H1 (cell line): ENCODE measurements around the gene RBM44. TPM values are rescaled to one million over a fixed set of nuclear protein-coding genes. Genes with fewer than 3 reads are reported as not detected.

ENCODE experiments used
- CTCF ChIA-PET: fragments of 300-600 bp; sonication (Branson Sonifier 250); formaldehyde crosslinking; loops from one replicate; lab custom pipeline; 2021; ENCODE audit not compliant: partially characterized antibody; lab: Charles Lee
- POLR2A ChIA-PET: fragments of 300-600 bp; sonication (Branson Sonifier 250); formaldehyde crosslinking; loops from one replicate; lab custom pipeline; 2021; ENCODE audit warnings: inconsistent platforms; ENCODE audit not compliant: partially characterized antibody; lab: Charles Lee
- DNase-seq, 2 experiments: peaks; one replicate each; pipeline versions ENCODE4 v3.0.0 to v3.0.0-alpha.2; 2010 to 2022; ENCODE audit warnings: low spot score in 2 of 2, low read depth in 1 of 2, mixed read lengths in 1 of 2
- FAIRE-seq: peaks from 2 replicates; lab custom pipeline; 2011; peaks lifted over from hg19 to GRCh38; lab: Jason Lieb, UNC
- H2AFZ ChIP-seq: 2 replicates; pipeline ENCODE4 v1.8.1; 2012; ENCODE audit warnings: low read length, inconsistent platforms
- H2AK5ac ChIP-seq: 2 replicates; pipeline ENCODE4 v1.6.1; 2013; ENCODE audit warnings: low read depth, low read length
- H2BK120ac ChIP-seq: replicated peaks from 2 replicates; pipeline ENCODE3; 2013; ENCODE audit warnings: low read depth, low read length, inconsistent platforms
- H2BK12ac ChIP-seq: 2 replicates; pipeline ENCODE4 v1.6.1; 2013; ENCODE audit warnings: low read depth, low read length
- H2BK15ac ChIP-seq: 2 replicates; pipeline ENCODE4 v1.6.1; 2013; ENCODE audit warnings: low read length
- H2BK20ac ChIP-seq: 2 replicates; pipeline ENCODE4 v1.6.1; 2013; ENCODE audit warnings: low read length
- H2BK5ac ChIP-seq: 2 replicates; pipeline ENCODE4 v1.6.1; 2013; ENCODE audit warnings: low read depth, low read length
- H3K14ac ChIP-seq: 2 replicates; pipeline ENCODE4 v1.6.1; 2013; ENCODE audit warnings: inconsistent platforms; ENCODE audit not compliant: insufficient read length
- H3K18ac ChIP-seq: 2 replicates; pipeline ENCODE4 v1.6.1; 2013; ENCODE audit warnings: low read length; ENCODE audit errors: extremely low read depth
- H3K23ac ChIP-seq: 2 replicates; pipeline ENCODE4 v1.6.1; 2013; ENCODE audit warnings: inconsistent platforms; ENCODE audit not compliant: insufficient read length
- H3K23me2 ChIP-seq: 2 replicates; pipeline ENCODE4 v1.6.1; 2013; ENCODE audit warnings: low read depth, low read length
- H3K27ac ChIP-seq: 2 replicates; pipeline ENCODE4 v1.6.1; 2011; ENCODE audit warnings: low read depth, low read length, inconsistent platforms
- H3K27me3 ChIP-seq, 4 experiments: replicated peaks in 1 of 4; 1 replicate in 1 of 4; 2 replicates in 3 of 4; pipeline versions ENCODE4 v1.6.1 to v1.8.1; 2011 to 2013; ENCODE audit warnings: low read length in 3 of 4, mild to moderate bottlenecking in 3 of 4, inconsistent platforms in 2 of 4, mixed read lengths in 2 of 4, moderate library complexity in 1 of 4; ENCODE audit not compliant: control insufficient read depth in 3 of 4, insufficient read depth in 3 of 4; ENCODE audit errors: extremely low read depth in 1 of 4
- H3K36me3 ChIP-seq, 4 experiments: 2 replicates each; pipeline versions ENCODE4 v1.6.1 to v1.8.1; 2011 to 2013; ENCODE audit warnings: mild to moderate bottlenecking in 4 of 4, low read length in 3 of 4, moderate library complexity in 2 of 4, control low read depth in 1 of 4, inconsistent platforms in 1 of 4; ENCODE audit not compliant: insufficient read depth in 4 of 4, control insufficient read depth in 2 of 4
- H3K4ac ChIP-seq: replicated peaks from 2 replicates; pipeline ENCODE3; 2013; ENCODE audit warnings: low read length, low read depth, mixed read lengths, inconsistent platforms; ENCODE audit not compliant: insufficient read length
- H3K4me1 ChIP-seq, 4 experiments: replicated peaks in 1 of 4; 1 replicate in 1 of 4; 2 replicates in 3 of 4; pipeline versions ENCODE4 v1.6.1 to v1.8.1; 2011 to 2013; ENCODE audit warnings: low read length in 3 of 4, inconsistent platforms in 2 of 4, mixed read lengths in 1 of 4; ENCODE audit not compliant: insufficient read depth in 4 of 4, control insufficient read depth in 3 of 4
- H3K4me2 ChIP-seq, 2 experiments: 2 replicates each; pipeline versions ENCODE4 v1.6.1 to v1.8.1; 2011 to 2013; ENCODE audit warnings: low read depth in 2 of 2, low read length in 2 of 2, control low read depth in 1 of 2, inconsistent platforms in 1 of 2, mild to moderate bottlenecking in 1 of 2; ENCODE audit not compliant: insufficient read depth in 1 of 2
- H3K4me3 ChIP-seq, 4 experiments: fragments of 200-600, 300-600 bp in 1 of 4; sonication (generic), shearing (Covaris generic), sonication (Bioruptor Twin) in 1 of 4; 2 replicates each; pipeline versions ENCODE4 v1.5.1 to v1.8.1; 2011 to 2016; ENCODE audit warnings: low read length in 4 of 4, low read depth in 3 of 4, control low read depth in 2 of 4, inconsistent platforms in 2 of 4, mild to moderate bottlenecking in 2 of 4, mixed read lengths in 1 of 4, moderate library complexity in 1 of 4; ENCODE audit not compliant: insufficient read depth in 2 of 4; ENCODE audit errors: extremely low read depth in 1 of 4
- H3K56ac ChIP-seq: replicated peaks from 2 replicates; pipeline ENCODE3; 2013; ENCODE audit warnings: low read depth, mild to moderate bottlenecking, mixed read lengths, low read length, inconsistent platforms; ENCODE audit not compliant: insufficient read length
- H3K79me1 ChIP-seq: 2 replicates; pipeline ENCODE4 v1.6.1; 2013; ENCODE audit warnings: low read depth, low read length, control low read depth
- H3K79me2 ChIP-seq, 2 experiments: 2 replicates each; pipeline versions ENCODE4 v1.6.1 to v1.8.1; 2012 to 2013; ENCODE audit warnings: low read length in 2 of 2, mild to moderate bottlenecking in 2 of 2, inconsistent platforms in 1 of 2; ENCODE audit not compliant: insufficient read depth in 2 of 2, control insufficient read depth in 1 of 2
- H3K9ac ChIP-seq, 4 experiments: replicated peaks in 1 of 4; 1 replicate in 1 of 4; 2 replicates in 3 of 4; pipeline versions ENCODE4 v1.6.1 to v1.8.1; 2011 to 2013; ENCODE audit warnings: low read depth in 3 of 4, low read length in 3 of 4, control low read depth in 2 of 4, mild to moderate bottlenecking in 2 of 4, moderate library complexity in 2 of 4, inconsistent platforms in 1 of 4; ENCODE audit errors: extremely low read depth in 1 of 4
- H3K9me3 ChIP-seq, 2 experiments: 2 replicates each; pipeline versions ENCODE4 v1.6.1 to v1.8.1; 2012 to 2013; ENCODE audit warnings: mild to moderate bottlenecking in 2 of 2, moderate library complexity in 2 of 2, control low read depth in 1 of 2, inconsistent platforms in 1 of 2, low read depth in 1 of 2, low read length in 1 of 2, mixed read lengths in 1 of 2; ENCODE audit not compliant: insufficient read depth in 2 of 2
- H4K20me1 ChIP-seq, 2 experiments: replicated peaks in 1 of 2; 2 replicates each; pipeline versions ENCODE3 to v1.8.1; 2011 to 2013; ENCODE audit warnings: inconsistent platforms in 2 of 2, low read length in 2 of 2, mild to moderate bottlenecking in 1 of 2; ENCODE audit not compliant: insufficient read depth in 2 of 2, control insufficient read depth in 1 of 2
- H4K5ac ChIP-seq: 2 replicates; pipeline ENCODE4 v1.6.1; 2013; ENCODE audit warnings: low read length, low read depth, mixed read lengths, inconsistent platforms; ENCODE audit not compliant: insufficient read length
- H4K8ac ChIP-seq: 2 replicates; pipeline ENCODE4 v1.8.0; 2013; ENCODE audit warnings: mild to moderate bottlenecking, moderate library complexity, low read length, inconsistent platforms; ENCODE audit not compliant: insufficient read depth; ENCODE audit errors: extremely low read depth
- H4K91ac ChIP-seq: replicated peaks from 2 replicates; pipeline ENCODE3; 2013; ENCODE audit warnings: low read length, mixed read lengths, inconsistent platforms; ENCODE audit not compliant: insufficient read length
- ATF2 ChIP-seq: IDR thresholded peaks from 2 replicates; pipeline ENCODE4 v1.6.1; 2012; ENCODE audit warnings: low read length, inconsistent platforms
- BRCA1 ChIP-seq: IDR thresholded peaks from 2 replicates; pipeline ENCODE4 v1.6.1; 2012; ENCODE audit warnings: low read depth, low read length, improper control_type of control experiment
- E2F6 ChIP-seq: IDR thresholded peaks from 2 replicates; pipeline ENCODE4 v1.6.1; 2012; ENCODE audit warnings: inconsistent platforms
- EP300 ChIP-seq, 2 experiments: IDR thresholded peaks; 1 replicate in 1 of 2; 2 replicates in 1 of 2; pipeline ENCODE4 v1.6.1; 2011 to 2012; ENCODE audit warnings: low read depth in 2 of 2, low read length in 2 of 2, mild to moderate bottlenecking in 2 of 2, borderline replicate concordance in 1 of 2, inconsistent platforms in 1 of 2, moderate library complexity in 1 of 2
- HDAC2 ChIP-seq, 2 experiments: fragments of 300-600 bp in 1 of 2; sonication (generic) in 1 of 2; IDR thresholded peaks; 2 replicates each; pipeline ENCODE4 v1.6.1; 2011 to 2012; ENCODE audit warnings: low read depth in 2 of 2, low read length in 2 of 2, mild to moderate bottlenecking in 2 of 2, moderate library complexity in 2 of 2, borderline replicate concordance in 1 of 2, inconsistent platforms in 1 of 2
- HDAC6 ChIP-seq: IDR thresholded peaks from one replicate; pipeline ENCODE4 v1.7.1; 2012; ENCODE audit warnings: low read depth, mild to moderate bottlenecking, inconsistent platforms, low read length, moderate library complexity
- KDM1A ChIP-seq: fragments of 200-600, 300-600 bp; sonication (generic); IDR thresholded peaks from 2 replicates; pipeline ENCODE4 v1.7.1; 2016; ENCODE audit warnings: mild to moderate bottlenecking, low read length, borderline replicate concordance
- MAX ChIP-seq: IDR thresholded peaks from 2 replicates; pipeline ENCODE4 v1.6.1; 2012; ENCODE audit warnings: inconsistent platforms
- RFX5 ChIP-seq: IDR thresholded peaks from 2 replicates; pipeline ENCODE4 v1.6.1; 2011; ENCODE audit warnings: low read depth, low read length, improper control_type of control experiment, borderline replicate concordance
- SUZ12 ChIP-seq: fragments of 200-600 bp; sonication (generic); IDR thresholded peaks from 2 replicates; pipeline ENCODE4 v1.6.1; 2012; ENCODE audit warnings: mild to moderate bottlenecking, inconsistent platforms, low read length, moderate library complexity, mixed read lengths
- TEAD4 ChIP-seq: IDR thresholded peaks from 2 replicates; pipeline ENCODE4 v1.6.1; 2012; ENCODE audit warnings: low read depth, low read length, inconsistent platforms, mixed read lengths
- WGBS, 2 experiments: shearing (Covaris generic) in 1 of 2; methylation state at CpG; one replicate each; pipeline versions ENCODE4 v1.1.6 to v1.1.7; 2013 to 2015; ENCODE audit warnings: low lambda C conversion rate in 2 of 2, mixed read lengths in 2 of 2, inconsistent platforms in 1 of 2, low coverage in 1 of 2, missing lambda C conversion rate in 1 of 2; ENCODE audit not compliant: insufficient replicate concordance in 2 of 2, insufficient coverage in 1 of 2, insufficient read length in 1 of 2; ENCODE audit errors: extremely low coverage in 1 of 2, missing lambda C conversion rate in 1 of 2; 5-methylcytosine and 5-hydroxymethylcytosine counted together
- polyA plus RNA-seq, 7 experiments: library from polyadenylated mRNA; depleted of rRNA in 3 of 7; stranded (reverse) in 5 of 7; unstranded in 2 of 7; fragments of >200 nt in 5 of 7; fragments of 200-250 nt in 2 of 7; gene quantifications; 1 replicate in 5 of 7; 2 replicates in 1 of 7; 4 replicates in 1 of 7; pipeline versions ENCODE4 v1.2.1 to v1.2.3, GENCODE V29; 2011 to 2013; ENCODE audit warnings: missing spikeins in 2 of 7, mixed read lengths in 2 of 7
- total RNA-seq: library from RNA; stranded (reverse); fragmentation: NEBNext Ultra II Directional; extraction: Animal tissue kit (Norgen Biotek cat#: 25700); gene quantifications from 2 replicates; pipeline ENCODE4 v1.2.1, GENCODE V29; 2021

Gene RBM44
- total and polyA plus RNA-seq, 2 of the 8 experiments (the other 6 are each of a cell fraction or from before 2014, with no cell fraction given): 0.12 to 0.43 TPM

- no peaks in the 10 kb centered on the region for H3K23me2 ChIP-seq
- no peaks in the 10 kb centered on the region for H3K79me1 ChIP-seq
- no peak overlapping the region for H3K4ac ChIP-seq
- H4K20me1 ChIP-seq: no peaks in the 10 kb centered on the region
- no peak overlapping the region for H2BK20ac ChIP-seq
- no peak overlapping the region for H3K4me3 ChIP-seq
- H3K18ac ChIP-seq: no peak overlapping the region
- H4K91ac ChIP-seq: no peak overlapping the region
- no peak overlapping the region for H2BK15ac ChIP-seq
- 86% methylated on average over 1 of the region's 1 CpG; no CpG with 5 or more reads in 1 of the 2 experiments for WGBS, 2 experiments
- no peak overlapping the region for H4K5ac ChIP-seq
- H2AK5ac ChIP-seq: no peak overlapping the region
- H2BK5ac ChIP-seq: no peak overlapping the region
- H3K14ac ChIP-seq: no peak overlapping the region
- no peak overlapping the region for H2AFZ ChIP-seq
- no peak overlapping the region for H3K4me2 ChIP-seq
- no peaks in the 10 kb centered on the region for H3K4me1 ChIP-seq
- no peaks in the 10 kb centered on the region for H3K9me3 ChIP-seq
- no peak for DNase-seq
- H3K27ac ChIP-seq: no peak overlapping the region
- H2BK12ac ChIP-seq: no peak overlapping the region
- no peak overlapping the region for H3K23ac ChIP-seq
- CTCF ChIA-PET: interaction anchor here (1.1 kb wide), 1 partner anchor 41 kb away, joined by 3 read pairs; no protein-coding TSS in a partner anchor
- H2BK120ac ChIP-seq: no peak overlapping the region
- H3K9ac ChIP-seq: no peak overlapping the region
- FAIRE-seq: no peak
- H3K79me2 ChIP-seq: no peaks in the 10 kb centered on the region
- no peak overlapping the region for H3K56ac ChIP-seq
- POLR2A ChIA-PET: no interaction called here
- H4K8ac ChIP-seq: no peak overlapping the region
- H3K36me3 ChIP-seq: no peaks in the 10 kb centered on the region
- H3K27me3 ChIP-seq: peaks cover 0 to 1% (median 0%) of the 10 kb centered on the region in 4 experiments; a peak in 2 of 7 replicates
- TF ChIP-seq BRCA1 (no peak), EP300 (IDR thresholded peaks at IDR 0.05; ENCODE audit: borderline replicate concordance in 1 of 2, low read depth in 2 of 2, low read length in 2 of 2) (no peak), KDM1A (no peak), MAX (no peak), RFX5 (no peak), TEAD4 (no peak), ATF2 (no peak), HDAC2 (IDR thresholded peaks at IDR 0.05; ENCODE audit: borderline replicate concordance in 1 of 2, low read depth in 2 of 2, low read length in 2 of 2) (no peak), E2F6 (no peak), HDAC6 (no peak), SUZ12 (no peak)
These were observed 18.0 kb downstream of the RBM44 start for GRCh38 chr2:237816531-237816930.
